Activated T-helper 9 cell treated with anti-CD3 and anti-CD28 coated beads, Interleukin-2, amount 50 U/mL, for 16 hours (primary cell): ENCODE results near the gene TRHDE.

Source experiments
- DNase-seq: peaks from one replicate; pipeline ENCODE4 v3.0.0-alpha.2; 2020; ENCODE audit warnings: low read depth

The TRHDE gene

DNA sequence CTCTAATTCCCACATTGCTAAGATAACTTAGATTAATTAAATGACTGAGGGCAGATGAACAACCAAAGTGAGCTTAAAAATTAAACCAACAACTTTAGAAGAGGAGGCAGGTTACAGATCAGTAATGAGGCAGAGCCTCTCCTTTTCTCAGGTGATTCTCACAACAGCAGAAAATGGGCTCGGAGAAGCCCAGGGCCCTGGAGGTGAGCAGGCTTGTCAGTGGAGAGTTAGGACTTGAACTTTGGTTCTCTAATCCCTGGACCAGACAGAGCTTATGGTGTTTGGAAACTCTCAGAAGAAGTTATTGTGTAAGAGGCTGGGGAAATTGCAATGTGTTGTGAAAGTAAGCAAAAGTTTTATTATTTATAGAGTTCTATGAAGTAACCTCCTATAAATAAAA, 2.8 kb downstream of the TRHDE start:
- no peak for DNase-seq

GRCh38 chr12:72275526-72275925, 3.4 kb downstream of the TRHDE start:
- no peak for DNase-seq

- DNase-seq: no peak
Observed at GRCh38 chr12:72276181-72276805, 4.1 kb downstream of the TRHDE start.

DNA sequence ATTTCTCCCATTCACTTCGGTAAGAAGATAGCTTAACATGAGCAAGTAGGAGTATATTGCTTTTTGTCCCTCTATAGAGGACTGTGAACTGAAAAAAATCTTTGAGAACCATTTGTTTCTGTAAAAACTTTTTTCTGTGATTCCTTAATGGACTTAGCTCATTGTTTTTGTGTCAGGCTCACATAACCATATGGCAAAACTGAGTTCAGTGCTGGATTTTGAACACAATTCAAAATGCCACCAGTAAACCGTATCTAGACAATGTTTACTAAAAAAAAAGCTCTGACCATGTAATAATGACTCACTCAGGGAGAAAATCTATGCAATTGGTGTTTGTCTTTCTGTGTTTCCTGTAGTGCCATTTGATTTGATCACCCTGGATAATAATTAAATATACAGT, 5.2 kb downstream of the TRHDE start:
- no peak for DNase-seq

GRCh38 chr12:72278894-72279293, 6.7 kb downstream of the TRHDE start:
- no peak for DNase-seq

GRCh38 chr12:72281126-72281525, 9.0 kb downstream of the TRHDE start:
- no peak for DNase-seq

DNA sequence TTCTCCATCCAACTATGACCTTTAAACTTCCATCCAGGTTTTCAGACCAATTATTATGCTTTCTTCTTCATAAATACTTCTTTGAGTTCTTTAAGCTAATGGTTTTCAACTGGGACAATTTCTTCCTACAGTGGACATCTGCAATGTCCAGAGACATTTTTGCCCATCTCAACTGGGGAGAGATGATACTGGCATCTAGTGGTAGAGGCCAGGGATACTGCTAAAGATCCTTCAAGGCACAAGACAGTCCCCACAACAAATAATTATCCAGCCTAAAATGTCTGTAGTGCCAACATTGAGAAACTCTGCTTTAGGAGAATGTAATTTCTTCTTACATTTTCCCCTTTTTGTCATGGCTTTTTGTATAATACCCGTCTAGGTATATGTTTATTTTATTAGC, 10.6 kb downstream of the TRHDE start:
- no peak for DNase-seq

DNA sequence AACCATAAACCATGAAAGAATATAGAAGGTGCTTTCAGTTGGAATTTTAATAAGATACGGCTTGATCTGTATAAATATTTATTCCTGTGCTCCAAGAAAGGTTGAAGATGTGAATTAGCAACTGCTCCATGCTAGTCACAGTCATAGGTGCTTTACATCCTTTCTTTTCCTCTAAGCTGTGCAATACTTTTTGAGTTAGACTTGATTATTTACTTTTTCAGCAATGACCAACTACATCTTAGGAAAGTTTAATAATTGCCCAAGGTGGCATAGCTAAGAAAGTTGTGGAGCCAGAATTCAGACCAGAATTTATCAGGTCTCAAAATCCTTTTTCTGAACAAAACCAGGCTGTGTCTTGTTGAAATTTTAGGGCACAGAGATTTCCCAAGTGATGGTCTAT, 13.7 kb downstream of the TRHDE start:
- no peak for DNase-seq

DNA sequence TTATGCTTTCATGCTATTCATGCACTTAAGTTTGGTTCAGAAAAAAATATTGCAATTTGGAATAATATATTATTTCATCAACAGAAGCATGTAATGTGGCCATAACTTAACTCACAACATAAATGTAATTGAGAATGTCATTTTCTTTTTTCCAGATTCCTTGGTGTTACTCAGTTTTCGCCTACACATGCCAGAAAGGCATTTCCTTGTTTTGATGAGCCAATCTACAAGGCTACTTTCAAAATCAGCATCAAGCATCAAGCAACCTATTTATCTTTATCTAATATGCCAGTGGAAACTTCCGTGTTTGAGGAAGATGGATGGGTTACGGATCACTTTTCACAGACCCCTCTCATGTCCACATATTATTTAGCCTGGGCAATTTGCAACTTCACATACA, 14.4 kb downstream of the TRHDE start:
- no peak for DNase-seq

DNA sequence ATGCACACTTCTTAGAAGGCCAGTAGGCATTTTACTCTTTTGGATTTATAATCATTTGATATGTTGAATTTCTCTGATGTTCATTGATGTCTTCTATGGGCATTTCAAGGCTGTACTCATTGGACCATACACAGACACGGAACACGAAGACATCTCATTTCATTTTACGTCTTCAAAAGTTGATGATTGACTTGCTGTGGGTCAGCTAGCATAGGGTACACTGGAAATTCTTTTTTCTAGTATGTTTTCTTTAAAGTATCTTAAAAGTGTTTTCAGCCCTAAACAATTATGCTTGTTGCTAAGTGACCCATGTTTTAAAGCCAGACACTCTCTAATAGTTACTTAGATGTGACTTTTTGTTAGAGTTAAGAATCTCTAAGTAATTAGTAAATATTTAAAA, 16.3 kb downstream of the TRHDE start:
- DNase-seq: no peak

DNA sequence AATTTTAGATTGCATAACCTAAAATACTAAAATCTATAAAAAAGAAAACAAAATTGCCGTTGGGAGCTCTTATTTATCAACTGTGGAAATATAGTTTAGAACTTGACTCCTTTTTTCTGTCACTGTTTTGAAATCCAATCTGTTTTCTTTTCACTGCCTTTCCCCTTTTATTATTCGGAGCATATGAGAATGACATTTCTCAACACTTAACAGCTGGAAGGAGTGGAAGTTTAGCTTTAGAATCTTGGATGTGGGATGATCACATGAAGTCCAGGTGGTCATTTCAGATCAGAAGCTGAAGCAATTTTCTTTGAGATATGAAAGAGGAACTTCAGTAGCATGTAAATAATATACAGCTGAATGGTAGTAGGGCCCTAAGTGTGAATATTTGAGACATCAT, 16.7 kb downstream of the TRHDE start:
- no peak for DNase-seq

DNA sequence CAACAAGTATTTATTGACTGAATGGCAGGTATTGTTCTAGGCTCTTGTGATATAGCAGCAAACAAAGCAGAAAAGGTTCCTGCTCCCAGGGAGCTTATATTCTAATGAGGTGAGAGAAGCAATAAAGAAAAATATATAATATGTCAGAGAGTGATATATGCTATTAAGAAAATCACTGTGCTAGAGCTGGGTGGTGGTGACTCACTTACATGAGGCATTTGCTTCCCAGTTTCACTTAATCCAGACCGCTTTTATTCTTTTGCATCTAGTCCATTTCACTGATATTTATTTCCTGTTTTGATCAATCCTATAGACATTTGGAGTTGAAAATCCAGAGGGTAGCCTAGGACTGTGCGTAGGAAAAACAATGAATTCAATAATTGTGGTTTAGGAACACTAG, 17.5 kb downstream of the TRHDE start:
- no peak for DNase-seq

DNA sequence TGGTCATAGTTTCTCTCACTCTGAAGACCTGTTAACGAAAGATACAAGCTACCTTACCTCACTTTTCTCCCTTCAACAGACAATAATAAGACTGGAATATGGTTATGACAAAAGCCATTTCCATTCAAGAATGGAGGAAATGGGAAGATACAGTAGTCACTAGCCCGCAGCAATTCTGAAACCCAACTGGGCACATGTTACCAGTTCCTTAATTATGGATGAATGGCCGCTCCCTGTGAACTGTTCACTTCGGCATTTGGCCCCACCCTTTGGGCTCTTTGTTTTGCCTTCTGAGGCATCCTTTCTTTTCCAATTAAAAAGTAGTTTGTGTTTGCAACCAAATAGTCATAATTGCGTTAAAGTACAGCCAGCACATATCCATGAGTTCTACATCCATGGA, 19.0 kb downstream of the TRHDE start:
- no peak for DNase-seq

GRCh38 chr12:72293701-72294100, 21.5 kb downstream of the TRHDE start:
- DNase-seq: no peak

DNA sequence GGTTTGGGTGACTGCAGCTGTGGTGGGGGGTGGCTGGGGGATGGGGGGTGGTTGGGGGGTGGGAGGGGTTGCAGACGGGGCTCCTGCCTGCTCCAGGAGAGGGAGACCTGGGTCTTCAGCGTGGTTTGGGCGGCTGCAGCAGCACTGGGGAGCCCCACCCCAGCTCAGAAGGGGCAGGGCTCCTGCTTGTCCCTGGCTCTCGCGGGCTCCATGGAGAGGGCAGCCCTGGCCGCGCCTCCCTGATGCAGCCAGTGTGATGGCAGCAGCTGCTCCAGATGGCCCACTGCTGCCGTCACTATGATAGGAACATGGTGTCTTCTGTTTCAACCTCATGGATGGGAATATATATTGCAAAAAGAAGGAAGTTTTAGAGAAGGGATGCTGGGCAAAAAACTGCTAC, 22.9 kb downstream of the TRHDE start:
- DNase-seq: no peak

DNA sequence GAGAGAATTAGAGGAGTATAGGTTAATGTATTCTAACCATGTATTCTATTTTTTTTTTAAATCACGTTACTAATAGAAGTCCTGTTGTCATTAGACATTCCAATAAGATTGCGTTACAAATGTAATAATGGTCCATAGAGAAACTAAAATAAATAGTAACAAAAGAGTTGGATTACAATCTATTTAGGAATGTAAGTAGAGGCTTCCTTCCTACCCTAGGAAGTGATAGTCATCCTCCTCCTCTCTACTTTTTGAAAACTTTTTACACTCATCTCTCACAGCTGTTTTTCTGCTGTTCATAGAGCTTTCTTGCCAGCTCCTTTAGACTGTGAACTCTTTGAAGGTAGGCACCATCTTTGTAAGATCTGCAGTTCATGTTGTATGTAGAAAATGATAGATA, 23.6 kb downstream of the TRHDE start:
- no peak for DNase-seq

GRCh38 chr12:72296389-72296788, 24.2 kb downstream of the TRHDE start:
- no peak for DNase-seq

DNA sequence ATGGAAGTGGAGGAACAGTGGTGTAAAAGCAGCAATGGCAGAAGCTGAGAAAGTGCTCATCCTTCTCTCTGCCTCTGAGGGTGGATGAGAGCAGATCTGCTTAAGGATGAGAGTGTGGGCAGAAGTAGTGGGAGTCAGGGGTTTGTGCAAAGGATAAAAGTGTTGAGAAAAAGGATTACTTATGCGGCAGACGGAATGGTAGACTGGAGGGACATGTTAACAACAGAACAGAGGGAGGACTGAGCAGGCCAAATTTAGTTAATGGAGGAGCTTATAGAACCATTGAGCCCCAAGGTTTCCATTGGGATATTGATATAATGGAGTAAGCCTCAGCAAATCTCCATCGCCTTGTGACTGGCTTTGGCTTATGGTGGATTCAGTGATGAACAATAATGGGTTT, 25.5 kb downstream of the TRHDE start:
- no peak for DNase-seq

DNA sequence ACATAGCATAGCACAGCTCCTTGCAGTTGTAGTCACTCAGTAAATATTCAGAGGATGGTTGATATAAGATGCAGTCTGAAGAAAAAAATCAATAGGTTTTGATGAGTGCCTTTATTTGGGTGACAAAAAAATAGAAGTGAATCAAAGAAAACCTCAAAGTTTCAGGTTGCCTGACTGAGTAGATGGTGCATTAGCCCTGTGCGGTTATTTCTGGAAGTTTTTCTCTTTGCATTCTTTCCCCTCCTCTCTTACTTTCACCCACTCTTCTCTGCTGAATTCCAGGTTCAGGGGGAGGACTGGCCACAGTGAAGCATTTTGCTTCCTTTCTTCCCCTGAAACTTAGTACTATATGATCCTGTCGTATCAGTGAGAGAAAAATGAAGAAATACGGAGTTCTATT, 28.6 kb downstream of the TRHDE start:
- no peak for DNase-seq

DNA sequence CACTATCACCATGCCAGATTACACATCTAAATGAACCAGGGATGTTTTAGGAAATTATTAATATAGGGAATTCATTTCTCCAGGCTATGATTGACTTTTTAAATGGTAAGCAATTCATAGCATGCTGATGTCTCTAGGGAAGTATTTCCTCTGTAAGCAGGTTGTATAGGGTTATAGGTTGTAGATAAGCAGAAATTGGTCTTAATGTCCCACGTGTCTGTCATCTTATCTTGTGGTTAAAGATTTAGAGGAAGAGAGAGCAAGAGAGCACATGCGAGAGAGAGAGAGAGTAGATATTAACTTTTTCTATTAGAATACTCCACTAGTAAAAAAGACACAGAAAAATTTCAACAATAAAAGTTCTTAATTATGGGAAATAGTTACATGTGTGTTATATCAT, 32.6 kb downstream of the TRHDE start:
- no peak for DNase-seq

- no peak for DNase-seq
Observed at GRCh38 chr12:72307229-72307628, 35.1 kb downstream of the TRHDE start.

GRCh38 chr12:72311946-72312345, 39.8 kb downstream of the TRHDE start:
- no peak for DNase-seq

DNA sequence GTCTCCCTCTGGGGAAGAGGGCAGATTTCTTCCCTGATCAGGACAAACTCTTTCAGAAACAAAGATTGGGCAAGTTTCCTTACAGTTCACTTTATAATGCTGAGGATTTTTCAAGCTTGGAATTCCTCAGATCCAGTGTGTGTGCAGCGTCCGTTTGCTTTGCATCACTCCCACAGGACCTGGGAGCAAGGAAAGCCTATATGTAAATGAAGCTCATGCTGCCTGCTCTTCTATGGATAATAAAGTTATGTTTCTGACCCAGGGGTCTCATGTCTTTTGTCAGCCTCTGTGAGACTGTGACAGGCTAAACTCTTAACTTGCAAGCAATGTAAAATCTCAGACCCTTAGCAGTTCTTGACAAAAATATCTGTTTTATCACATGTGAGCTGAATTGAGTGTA, 41.6 kb downstream of the TRHDE start:
- no peak for DNase-seq

DNA sequence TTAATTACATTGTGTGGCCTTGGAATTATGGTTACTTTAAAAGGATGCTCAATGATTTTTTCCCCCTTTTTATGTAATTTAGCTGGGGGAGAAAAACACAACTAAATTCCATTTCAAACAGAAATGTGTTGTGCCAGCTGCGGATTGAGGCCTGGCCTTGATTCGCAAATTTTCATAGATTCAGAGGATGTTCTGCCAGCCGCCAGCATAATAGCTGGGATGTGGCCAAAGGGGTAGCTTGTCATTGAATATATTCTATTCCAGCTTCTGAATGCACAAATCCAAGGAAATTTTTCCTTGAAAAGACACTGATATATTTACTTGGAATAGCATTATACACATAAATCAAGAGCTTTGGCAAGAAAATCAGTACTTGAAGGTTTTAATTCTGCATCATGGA, 43.7 kb downstream of the TRHDE start:
- DNase-seq: no peak

- DNase-seq: no peak
Observed at GRCh38 chr12:72318341-72318740, 46.2 kb downstream of the TRHDE start.
